ENCODE data around the gene RAPGEF3.

GRCh38 chr12:47797441-47797840, 38.8 kb upstream of the RAPGEF3 start:
- TF ChIP-seq CEBPB (IDR thresholded peaks at IDR 0.05; ENCODE audit: low read depth, low read length) (no peak), EZH2 (IDR thresholded peaks at IDR 0.05; ENCODE audit: low read depth, low read length, severe bottlenecking) (no peak), TBP (IDR thresholded peaks at IDR 0.05; ENCODE audit: low read depth, low read length) (no peak), EP300 (IDR thresholded peaks at IDR 0.05; ENCODE audit: borderline replicate concordance in 1 of 2, low read depth in 2 of 2, low read length in 2 of 2) (no peak)

Data from H1 (cell line).